Skeletal muscle cell (primary cell): Measurements from ENCODE around the gene ORAI3.
A peak's percentile ranks its signal among the peaks of the same experiment; 100 is the strongest.
"Not testable (repeated sequence)": the region's sequence is repeated elsewhere in the genome, so short reads cannot be mapped to it uniquely, and the experiment has no call there.

Experiments
- DNase-seq: peaks from one replicate; pipeline ENCODE4 v3.0.0-alpha.2; 2010; ENCODE audit warnings: low read depth
- H3K4me3 ChIP-seq: 2 replicates; pipeline ENCODE4 v1.5.1; 2011; ENCODE audit warnings: low read depth, mild to moderate bottlenecking, control low read depth, low read length, moderate library complexity

Gene ORAI3

DNA sequence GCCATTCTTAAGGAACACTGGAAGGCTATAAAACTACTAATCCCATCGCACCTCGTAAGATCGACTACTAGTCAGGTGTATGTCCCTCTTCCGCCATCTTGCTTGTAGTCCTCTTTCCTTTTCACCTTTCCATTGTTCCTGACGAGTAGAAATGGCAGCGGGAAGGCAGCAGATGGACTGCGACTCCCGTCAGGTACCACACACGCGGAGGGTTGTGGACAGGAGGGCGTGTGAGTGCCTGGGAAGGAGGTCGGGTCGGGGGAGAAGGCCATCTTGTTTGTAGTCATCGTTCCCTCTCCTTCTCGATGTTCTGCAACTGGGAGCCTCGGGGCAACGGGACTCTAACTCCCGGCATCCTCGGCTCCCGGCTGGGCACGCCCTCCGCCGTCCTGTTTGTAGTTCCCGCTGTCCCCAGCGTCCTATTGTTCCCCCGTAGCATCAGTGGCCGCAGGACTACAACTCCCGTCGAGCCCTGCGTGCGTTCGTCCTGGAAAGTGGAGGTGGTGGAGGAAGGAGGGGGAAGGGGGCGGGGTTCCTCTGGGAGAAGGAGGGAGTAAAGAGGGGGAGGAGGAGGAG lies 25.8 kb upstream of the ORAI3 start:
- peak overlapping the region; percentile 62 for H3K4me3 ChIP-seq
- peak; percentile 99 for DNase-seq

DNA sequence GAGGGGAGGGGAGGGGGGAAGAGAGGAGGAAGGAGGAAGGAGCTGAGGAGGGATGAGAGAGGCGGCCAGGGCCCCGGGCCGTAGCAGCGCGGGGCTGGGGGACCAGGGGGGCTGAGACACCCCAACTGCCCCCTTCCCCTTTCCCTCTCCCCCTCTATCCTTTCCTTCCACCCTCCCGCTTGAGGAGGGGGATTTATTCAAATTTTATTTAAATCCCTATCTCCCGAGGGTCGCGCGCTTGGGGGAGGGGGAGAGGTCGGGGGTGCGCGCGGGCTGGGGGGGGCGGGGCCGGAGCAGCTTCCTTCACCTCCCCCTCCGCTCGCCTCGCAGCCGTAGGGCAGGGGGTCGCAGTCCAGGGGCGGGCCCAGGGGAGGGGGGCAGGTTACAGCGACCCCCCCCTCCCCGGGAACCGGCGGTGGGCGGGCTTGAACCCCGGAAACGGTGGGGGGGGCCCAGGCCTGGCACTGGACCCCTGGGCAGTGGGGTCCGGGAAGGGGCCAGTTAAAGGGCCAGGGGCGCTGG lies 25.3 kb upstream of the ORAI3 start, which contains the start of gene FBXL19:
FBXL19 (plus strand) TSS at position 19 of the 522 bp plus-strand sequence. CDS start 2,183 bp downstream, outside the sequence.
- no peak for DNase-seq
- peak within 1 kb of the TSS; percentile 64 for H3K4me3 ChIP-seq

DNA sequence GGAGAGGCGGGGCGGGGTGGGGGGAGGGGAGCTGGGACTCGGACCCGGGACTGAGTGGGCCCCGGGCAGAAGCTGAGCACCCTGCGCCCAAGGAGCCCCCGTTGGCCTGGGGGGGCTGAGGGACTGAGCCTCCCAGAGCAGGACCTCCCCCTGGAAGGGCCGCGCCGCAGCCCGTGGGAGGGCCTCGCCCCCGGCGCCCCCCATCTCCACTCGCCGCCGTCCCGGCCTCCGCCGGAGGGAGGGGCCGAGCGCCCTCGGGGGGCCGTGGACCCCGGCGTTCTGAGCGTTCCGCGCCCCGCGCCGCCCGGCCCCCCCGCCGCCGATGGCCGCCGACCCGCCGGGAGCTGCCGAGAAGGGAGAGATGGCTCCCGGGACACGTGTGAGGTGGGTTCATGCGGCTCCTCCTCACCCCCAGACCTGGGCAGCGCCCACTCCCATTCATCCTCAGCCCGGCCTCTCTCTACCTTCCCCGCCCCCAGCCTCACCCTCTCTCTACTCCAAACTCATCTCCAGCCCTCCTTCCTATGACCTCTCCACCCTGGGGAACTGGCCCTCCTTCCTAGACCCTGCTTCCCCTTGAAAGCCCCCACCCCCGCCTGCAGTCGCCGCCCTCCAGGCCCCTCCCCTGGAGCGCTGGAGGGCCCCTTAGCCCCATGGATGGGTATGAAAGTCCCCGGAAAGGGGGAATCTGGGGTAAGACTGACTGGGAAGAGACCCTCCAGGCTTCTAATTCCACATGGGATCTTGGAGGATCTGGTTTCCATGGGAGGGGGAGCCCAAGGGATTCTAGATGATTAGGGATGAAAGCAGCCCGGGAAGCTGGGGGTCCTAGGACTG lies 24.6 kb upstream of the ORAI3 start:
- DNase-seq: no peak
- H3K4me3 ChIP-seq: peak overlapping the region; percentile 62

DNA sequence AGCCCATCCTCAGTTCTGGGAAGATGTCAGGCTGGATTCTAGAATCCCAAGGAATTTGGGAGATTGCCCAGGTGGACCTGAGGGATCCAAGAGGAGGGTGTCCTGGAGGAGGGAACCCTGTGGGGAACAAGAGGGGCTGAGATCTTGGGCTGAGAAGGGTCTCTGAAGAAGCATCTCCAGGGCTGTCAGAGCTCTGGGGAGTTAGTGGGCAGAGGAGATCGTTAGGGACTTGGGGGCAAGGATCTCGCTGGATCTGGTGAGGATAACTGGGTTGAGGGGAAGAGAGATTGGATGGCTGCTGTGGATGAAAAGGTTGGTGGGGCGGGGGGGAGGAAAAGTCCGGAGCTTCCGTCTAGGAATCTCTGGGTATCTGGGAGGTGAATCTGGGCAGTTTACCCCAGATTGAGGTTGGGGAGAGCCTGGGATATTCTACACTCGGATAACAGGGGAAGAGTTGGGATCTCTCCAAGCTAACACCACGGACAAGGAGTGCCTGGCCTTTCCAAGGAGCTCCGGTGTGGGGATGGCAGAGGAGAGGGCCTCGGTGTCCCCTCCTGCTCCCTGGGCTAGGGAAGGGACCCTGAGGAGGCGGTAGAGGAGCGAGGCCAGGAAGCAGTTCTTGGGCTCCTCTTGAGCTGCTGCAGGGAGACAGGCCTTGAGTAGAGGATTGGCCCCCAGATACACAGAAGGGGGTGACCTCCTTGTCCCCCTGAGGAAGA lies 23.8 kb upstream of the ORAI3 start:
- DNase-seq: no peak
- H3K4me3 ChIP-seq: peak overlapping the region; percentile 62

DNA sequence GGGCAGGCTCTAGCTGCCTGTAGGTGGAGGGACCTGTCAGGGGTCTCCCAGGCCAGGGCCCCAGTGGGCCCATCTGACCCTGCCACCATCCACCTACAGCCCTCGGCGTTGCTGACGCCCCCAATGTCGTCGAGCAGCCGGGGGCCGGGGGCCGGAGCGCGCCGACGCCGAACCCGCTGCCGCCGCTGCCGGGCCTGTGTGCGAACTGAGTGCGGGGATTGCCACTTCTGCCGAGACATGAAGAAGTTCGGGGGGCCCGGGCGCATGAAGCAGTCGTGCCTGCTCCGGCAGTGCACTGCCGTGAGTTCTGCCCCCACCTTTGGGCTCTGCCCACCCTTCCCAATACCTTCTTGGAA lies 23.3 kb upstream of the ORAI3 start:
- no peak for DNase-seq
- H3K4me3 ChIP-seq: peak overlapping the region; percentile 62

DNA sequence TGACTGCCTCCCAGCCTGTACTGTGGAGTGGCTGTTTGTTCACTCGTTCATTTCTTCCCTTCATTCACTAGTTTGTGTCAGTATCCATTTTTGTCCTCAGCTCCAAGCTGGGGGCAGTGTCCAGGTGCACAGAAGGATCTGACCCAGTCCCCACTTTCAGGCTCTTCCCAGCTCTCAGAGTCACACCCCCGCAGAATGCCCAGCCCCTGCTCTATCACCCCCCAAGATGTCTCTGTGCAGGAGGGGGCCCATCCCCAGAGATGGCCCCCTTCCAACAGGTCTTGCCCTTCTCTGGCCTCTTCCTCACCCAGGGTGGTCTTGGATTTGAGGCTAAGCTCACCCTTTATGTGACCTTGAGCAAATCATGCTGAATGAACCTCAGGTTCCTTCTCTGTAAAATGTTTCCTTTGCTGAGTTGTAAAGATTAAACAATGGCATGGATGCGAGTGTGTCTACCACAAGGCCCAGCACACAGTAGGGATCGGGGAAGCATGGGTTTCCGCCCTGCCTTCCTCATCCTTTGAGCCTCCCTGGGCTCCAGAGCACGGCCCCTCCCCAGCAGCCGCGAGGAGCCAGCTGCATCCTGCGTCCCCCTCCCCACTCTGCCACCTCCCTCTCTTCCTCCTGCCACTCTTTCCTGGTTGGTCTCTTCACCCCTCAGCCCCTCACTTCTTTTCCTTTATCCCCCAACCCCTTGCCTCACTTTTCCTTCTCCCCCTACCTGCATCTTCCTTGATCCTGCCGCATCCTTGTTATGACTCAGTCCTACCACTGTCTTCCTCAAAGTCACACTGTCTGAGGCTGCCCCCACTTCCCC lies 22.7 kb upstream of the ORAI3 start:
- DNase-seq: no peak
- no peak overlapping the region for H3K4me3 ChIP-seq

DNA sequence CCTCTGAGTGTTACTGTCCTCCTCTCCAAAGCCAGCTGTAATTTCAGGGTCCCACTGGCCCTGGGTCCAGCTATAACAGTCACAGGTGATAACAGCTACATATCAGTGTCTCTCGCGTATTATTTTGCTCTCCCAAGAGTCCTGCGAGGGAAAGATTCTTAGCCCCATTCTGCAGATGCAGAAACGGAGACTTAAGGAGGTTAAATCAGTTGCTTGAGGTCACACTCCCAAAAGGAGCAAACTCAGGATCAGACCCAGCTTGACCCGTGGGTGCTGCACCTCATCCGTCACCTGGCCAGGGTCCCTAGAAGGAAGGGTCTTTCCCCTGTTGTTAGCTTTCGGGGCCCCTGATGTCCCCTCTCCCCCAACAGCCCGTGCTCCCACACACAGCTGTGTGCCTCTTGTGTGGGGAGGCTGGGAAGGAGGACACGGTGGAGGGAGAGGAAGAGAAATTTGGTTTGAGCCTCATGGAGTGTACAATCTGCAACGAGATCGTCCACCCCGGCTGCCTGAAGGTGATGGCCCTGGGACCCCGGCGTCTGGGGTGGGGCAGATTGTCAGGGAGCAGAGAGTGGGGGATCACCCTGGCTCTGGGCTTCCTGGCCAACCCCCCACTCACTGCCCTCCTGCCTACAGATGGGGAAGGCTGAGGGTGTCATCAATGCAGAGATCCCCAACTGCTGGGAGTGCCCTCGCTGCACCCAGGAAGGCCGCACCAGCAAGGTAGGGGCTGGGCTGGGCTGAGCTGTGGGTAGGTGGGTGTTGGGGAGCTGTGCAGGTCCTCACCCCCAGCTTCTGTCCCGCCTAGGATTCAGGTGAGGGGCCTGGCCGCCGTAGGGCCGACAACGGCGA lies 21.7 kb upstream of the ORAI3 start:
- DNase-seq: no peak

DNA sequence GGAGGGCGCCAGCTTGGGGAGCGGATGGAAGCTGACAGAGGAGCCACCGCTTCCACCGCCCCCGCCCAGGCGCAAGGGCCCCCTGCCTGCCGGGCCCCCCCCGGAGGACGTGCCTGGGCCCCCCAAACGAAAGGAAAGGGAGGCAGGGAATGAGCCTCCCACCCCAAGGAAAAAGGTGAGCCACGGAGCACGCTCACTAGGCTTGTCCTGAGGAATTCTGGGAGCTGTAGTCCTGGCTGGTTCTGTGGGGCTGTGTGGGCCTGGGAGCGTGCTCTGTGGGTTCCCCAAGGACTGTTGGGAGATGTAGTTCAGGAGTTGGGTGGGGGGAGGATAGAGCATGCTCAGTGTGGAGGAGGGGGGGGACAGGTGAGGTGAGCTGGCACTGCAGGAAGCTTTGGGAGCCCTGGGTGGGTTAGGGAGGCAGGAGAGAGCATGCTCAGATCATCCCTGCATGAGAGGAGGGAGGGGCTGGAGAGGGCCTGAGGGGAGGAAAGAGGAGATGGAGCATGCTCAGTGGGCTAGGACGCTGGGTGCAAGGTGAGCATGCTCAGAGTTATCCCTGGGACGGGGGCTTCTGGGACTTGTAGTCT lies 21.0 kb upstream of the ORAI3 start:
- H3K4me3 ChIP-seq: no peak overlapping the region
- no peak for DNase-seq

More for the DNA sequence above, 21.7 kb upstream of the ORAI3 start:
- H3K4me3 ChIP-seq: no peak overlapping the region

DNA sequence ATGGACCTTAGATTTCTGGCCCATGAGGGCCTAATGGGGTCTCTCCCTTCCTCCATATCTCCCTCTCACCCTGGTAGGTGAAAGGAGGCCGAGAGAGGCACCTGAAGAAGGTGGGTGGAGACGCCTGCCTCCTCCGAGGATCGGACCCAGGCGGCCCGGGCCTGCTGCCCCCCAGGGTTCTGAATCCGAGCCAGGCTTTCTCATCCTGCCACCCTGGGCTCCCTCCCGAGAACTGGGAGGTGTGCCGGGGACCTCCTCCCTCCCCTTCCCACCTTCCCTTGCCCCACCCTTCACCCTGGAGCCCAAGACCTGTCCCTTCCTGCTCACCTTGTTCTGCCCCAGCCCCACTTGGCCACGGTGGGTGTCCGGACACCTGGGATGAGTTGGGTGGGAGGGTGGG lies 20.5 kb upstream of the ORAI3 start:
- no peak overlapping the region for H3K4me3 ChIP-seq
- DNase-seq: no peak

DNA sequence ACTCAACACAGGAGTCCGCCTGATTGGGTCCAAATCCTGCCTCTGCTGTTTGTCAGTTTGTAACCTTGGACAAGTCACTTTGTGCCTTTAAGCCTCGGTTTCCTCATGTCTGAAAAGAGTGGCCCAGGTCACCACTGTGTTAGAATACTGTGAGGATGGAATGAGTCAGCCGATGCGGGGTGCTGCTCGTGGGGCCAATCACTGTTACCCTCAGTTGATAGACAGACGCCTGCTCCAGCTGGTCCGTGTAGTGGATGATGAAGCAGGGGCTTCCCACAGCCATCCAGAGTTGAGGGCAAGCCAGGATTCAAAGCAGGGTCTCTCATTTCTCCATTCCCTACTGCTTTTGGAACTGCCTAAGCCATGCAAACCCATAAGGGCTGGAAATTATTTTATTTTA lies 19.7 kb upstream of the ORAI3 start:
- DNase-seq: no peak
- no peak overlapping the region for H3K4me3 ChIP-seq

DNA sequence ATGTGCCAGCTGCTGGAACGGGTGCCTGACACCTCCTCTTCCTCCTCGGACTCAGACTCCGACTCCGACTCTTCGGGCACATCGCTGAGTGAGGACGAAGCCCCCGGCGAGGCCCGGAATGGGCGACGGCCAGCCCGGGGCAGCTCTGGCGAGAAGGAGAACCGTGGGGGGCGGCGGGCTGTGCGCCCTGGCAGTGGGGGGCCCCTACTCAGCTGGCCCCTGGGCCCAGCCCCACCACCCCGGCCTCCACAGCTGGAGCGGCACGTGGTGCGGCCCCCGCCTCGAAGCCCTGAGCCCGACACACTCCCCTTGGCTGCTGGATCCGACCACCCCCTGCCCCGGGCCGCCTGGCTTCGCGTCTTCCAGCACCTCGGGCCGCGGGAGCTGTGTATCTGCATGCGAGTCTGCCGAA lies 18.7 kb upstream of the ORAI3 start:
- DNase-seq: no peak
- H3K4me3 ChIP-seq: no peak overlapping the region

DNA sequence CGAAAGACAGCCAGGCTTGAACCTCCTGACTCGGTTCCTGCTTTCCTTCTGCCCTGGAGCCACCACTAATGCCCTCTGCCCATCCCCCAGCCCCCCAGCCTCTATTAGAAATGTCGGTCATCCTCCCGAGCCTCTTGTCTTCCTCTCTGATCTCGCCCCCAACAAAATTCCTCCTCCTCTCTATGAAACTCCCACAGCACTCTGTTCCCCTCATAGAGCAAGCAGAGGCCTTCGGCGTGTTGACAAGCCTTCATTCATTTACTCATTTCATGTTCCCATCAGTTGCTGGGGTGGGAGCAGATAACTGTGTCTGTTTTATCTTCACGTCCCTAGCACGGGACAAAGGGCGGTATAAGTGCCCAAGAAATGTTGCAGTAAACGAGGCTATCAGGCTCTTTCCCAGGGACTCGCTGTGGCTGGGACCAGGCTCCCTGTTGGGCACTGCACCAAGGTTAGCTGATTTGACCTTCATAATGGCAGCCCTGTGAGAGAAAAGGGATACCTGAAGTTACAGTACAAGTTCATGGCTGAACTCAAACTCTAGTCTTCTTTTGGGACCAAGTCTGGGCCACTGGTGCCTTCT lies 17.7 kb upstream of the ORAI3 start:
- H3K4me3 ChIP-seq: no peak overlapping the region

DNA sequence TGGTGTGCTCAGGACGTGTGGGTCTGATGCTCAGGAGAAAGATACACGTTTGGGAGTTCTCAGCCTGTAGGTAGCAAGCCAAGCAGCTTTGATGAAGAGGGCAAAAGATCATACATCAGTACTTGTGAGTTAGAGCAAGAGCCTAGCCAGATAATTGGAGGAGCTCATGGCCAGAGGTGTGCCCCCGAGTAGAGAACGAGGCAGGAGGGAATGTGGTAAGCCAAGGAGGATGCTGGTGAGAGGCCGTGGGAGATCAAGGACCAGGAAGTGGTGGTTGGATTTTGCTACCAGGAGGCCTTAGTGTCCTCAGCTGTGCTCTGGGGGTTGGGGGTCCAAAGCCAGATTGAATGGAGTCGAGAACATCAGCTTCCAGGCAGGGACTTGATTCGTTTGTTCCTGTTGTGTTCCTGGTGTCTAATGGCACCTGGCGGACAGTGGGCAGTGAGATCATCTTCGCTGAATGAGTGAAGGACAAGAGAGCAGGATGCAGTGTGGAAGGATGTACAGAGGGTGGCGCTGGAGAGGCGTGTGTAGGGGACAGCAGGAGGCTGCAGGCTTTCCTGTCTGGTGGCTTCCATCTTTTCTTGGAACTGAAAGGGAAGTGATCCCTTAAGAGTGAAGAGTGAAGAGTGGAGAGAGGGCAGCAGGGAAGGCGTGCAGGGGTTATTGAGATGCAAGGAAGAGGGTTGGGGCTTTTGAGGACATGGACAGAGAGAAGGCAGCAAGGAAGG lies 13.9 kb upstream of the ORAI3 start:
- no peak overlapping the region for H3K4me3 ChIP-seq
- DNase-seq: no peak

More for the DNA sequence above, 17.7 kb upstream of the ORAI3 start:
- no peak for DNase-seq

DNA sequence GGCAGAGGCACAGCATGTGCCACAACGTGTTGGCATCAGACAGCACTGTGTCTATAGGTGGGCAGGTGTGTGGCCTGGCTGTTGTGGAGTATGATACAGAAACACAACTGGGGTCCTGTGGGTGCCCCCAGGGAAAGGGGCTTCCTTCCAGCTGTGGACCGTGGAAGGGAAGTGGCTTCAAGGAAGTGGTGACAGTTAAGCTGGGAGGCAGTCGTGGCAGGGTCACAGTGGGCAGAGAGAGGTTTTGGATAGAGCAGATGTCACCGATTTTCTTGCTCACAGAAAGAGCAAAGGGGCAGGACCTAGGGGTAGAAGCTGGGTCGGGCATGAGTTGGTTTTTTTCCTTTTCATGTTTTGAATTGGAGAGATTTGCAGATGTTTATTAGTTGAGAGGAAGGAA lies 11.2 kb upstream of the ORAI3 start:
- H3K4me3 ChIP-seq: no peak overlapping the region
- DNase-seq: no peak

DNA sequence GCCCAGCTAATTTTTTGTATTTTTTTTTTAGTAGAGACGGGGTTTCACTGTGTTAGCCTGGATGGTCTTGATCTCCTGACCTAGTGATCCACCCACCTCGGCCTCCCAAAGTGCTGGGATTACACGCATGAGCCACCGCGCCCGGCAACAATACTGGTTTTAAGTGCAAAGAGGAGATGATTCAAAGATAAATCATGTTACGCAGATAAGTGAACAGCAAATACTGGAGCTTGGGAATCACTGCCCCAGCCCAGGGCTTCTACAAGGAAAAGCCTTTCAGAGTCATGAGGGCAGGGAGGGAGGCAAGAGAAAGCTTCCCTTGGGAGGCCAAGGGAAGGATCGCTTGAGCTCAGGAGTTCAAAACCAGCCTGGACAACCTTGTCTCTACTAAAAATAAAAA lies 9.3 kb upstream of the ORAI3 start:
- H3K4me3 ChIP-seq, DNase-seq: not testable (repeated sequence)

DNA sequence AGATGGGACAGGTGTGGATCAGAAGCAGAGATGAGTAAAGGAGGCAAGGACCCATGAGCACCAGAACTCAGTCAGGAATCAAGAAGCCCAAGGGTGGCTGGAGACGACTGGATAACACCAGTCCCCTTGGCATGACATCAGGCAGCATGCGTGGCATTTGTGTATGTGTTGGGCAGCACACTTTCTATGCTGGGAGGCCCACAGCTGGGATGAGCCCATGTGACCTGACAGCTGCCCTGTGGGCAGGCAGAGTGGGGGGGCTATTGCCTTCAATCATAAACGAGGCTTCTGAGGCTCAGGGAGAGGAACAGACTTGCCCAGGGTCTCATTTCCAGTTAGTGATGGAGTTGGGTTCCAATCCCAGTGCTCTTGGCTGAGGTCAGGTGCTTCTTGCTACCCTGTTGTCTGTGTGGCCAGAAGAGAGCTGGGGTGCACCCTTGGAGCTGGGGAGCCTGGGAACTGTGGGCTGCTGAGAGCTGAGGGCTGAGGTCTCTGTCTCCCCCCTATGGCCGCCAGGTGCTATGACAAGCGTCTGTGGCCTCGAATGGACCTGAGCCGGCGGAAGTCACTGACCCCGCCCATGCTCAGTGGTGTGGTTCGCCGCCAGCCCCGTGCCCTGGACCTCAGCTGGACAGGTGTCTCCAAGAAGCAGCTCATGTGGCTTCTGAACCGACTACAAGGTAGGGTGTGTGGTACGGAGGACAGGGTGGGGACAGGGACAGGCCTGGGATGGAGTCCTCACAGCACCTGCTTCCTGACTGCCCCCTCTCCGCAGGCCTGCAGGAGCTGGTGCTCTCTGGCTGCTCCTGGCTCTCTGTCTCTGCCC lies 7.1 kb upstream of the ORAI3 start:
- no peak overlapping the region for H3K4me3 ChIP-seq
- no peak for DNase-seq
